Activated CD8-positive, alpha-beta memory T cell treated with anti-CD3 and anti-CD28 coated beads for 4 hours (primary cell): ENCODE measurements around the gene CLEC1A.

Experiments used
- DNase-seq, 2 donors: peaks; one replicate each; pipeline ENCODE4 v3.0.0-alpha.2; 2020; ENCODE audit warnings: low read depth in 2 of 2

The CLEC1A gene

DNA sequence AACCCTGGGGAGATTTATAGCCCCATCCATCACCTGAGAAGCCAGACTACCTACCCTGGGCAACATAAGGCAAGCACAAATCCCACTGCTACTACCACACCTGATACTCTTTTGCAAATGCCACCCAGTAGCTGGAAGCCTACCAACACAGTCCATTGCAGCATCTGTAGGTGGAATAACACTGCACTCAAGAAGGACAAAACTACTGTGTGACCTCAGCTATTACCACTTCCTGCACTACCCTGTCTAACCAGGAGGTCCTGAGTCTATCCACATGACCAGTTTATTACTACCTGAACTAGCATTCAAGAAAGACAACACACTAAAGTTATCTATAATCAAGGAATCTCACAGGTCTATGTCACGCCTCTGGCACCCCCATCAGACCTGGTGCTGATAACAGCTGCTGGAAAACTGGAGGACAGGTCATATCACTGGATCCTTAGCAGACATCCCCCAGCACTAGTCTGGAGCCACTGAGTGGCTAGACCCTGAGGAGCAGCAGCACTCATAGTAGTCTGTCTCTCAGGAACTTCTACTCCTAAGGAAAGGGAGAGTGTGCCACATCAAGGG is 2.9 kb upstream of the CLEC1A start:
- no peak for DNase-seq

GRCh38 chr12:10101042-10101579 is 2.3 kb upstream of the CLEC1A start:
- DNase-seq: no peak

- no peak for DNase-seq
These were observed 1.3 kb downstream of the CLEC1A start for GRCh38 chr12:10097521-10097920.

GRCh38 chr12:10095971-10096370 is 2.8 kb downstream of the CLEC1A start:
- no peak for DNase-seq

DNA sequence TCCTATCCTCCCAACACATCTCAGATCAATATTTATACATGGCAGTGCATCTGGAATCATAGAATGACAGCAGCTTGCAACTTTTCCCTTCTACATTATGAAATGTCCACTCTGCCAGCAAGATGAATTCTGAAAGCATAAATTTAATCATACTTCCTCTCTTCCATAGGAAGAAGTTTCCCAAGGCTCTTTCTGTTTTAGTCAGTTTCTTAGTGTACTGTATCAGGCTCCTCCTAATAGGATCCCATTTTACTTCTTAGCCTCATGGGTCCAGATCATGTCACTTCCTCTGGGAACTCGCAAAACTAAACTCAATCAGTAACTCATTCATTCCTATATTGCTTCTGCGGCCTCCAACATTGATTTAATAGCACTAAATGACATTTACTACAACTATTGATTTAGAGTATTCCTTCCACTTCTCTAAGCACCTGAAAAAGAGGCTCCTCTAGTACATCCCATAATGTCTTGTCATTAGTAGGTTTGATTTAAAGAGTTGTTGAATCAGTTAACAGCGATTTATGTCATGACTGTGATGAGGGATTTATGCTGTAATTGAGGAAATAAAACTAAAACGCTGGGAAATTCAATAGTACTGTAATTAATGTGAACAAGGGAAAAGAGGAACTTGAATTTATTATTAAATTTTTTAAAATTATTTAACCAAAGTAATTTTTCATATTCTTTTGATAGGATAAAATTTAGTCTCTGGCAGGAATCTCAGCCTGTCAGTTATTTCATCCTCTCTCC is 4.0 kb downstream of the CLEC1A start:
- DNase-seq: no peak

GRCh38 chr12:10088955-10089900 is 9.6 kb downstream of the CLEC1A start:
- DNase-seq: no peak

GRCh38 chr12:10088031-10088430 is 10.8 kb downstream of the CLEC1A start:
- no peak for DNase-seq

- no peak for DNase-seq
These were observed 12.4 kb downstream of the CLEC1A start for GRCh38 chr12:10086387-10086786.

- no peak for DNase-seq
These were observed 14.1 kb downstream of the CLEC1A start for GRCh38 chr12:10084733-10085132.

DNA sequence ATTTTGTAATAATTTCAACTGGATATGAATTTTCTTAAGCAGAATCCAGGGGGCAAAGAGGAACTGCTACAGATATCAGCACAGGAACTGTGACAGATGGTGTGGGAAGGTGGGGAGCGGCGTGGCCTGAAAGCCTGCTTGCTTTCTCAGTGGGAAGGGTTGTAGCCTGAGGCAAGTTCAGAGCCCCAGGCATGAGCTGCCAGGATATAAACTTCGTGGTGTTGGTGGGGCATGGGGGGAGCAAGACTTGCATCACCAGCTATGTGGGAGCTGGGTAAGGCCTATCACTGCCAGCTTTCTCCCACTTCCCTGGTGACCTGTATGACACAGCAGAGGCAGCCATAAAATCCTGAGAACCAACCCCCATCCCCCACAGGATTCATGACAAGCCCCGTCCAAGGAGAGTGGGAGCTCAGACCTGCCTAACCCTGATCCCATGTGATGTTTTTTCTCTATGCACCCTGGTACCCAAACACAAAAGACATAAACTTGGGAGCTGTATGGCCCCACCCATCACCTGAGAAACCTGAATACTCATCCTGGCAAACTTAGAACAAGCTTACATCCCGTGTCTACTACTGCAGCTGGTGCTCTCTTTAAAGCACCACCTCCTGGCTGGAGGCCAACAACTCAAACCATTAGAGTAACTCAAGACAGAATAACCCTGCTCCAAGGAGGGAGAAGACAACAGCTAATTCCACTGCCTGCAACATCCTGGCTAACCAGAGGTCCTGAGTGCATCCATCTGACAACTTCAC is 16.5 kb downstream of the CLEC1A start:
- DNase-seq: no peak

GRCh38 chr12:10075451-10075850 is 23.3 kb downstream of the CLEC1A start:
- no peak for DNase-seq

- DNase-seq: no peak
These were observed 25.5 kb downstream of the CLEC1A start for GRCh38 chr12:10073261-10073660.

DNA sequence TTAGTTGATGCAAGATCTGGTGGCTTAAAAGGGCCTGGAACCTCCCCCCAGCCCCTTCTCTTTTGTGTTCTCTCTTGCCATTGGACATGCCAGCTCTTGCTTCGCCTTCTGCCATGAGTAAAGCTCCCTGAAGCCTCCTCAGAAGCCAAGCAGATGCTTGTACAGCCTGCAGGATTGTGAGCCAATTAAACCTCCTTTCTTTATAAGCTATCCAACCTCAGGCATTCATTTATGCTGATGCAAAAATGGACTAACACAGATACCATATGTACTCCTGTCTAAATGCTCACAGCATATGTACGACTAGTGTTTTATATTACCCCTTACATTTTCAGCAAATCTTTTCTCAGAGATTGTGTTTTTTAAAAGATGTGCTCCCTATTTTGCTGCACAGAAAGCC is 26.7 kb downstream of the CLEC1A start:
- no peak for DNase-seq

DNA sequence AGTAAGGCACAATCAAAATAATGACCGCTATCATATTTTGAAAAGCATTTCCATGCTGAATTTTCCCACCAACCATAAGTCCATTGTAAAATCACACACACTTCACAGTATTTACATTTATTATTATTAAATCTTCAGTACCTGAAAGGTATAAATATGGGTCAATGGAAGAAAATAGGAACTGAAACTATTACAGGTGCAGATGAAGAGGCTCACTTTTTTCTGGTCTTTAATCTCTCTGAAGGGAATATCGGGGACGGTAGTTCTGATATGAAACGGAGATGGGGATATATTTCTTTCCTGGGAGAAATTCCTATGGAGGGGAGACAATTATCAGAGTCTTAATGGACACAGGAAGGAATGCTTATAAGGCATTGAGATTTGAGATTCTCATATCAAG is 28.4 kb downstream of the CLEC1A start:
- DNase-seq: no peak

DNA sequence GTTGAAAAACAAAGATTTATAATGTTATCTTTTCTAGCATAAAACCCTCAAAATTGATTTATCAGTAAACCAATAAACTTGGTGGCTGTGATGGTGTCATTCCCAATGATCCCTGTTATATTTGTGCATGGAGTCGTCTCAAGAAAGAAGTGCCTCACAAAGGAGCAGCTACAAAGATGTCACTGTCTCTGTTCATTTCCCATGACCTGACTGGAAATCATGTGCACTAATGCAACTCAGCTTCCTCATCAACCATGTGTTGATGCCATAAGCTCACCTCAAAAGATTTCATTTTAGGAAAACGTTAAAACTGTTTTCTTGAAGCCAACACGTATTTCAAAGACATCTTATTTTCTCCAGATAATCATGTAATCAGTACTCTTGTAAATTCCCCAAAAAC is 28.8 kb downstream of the CLEC1A start:
- no peak for DNase-seq

DNA sequence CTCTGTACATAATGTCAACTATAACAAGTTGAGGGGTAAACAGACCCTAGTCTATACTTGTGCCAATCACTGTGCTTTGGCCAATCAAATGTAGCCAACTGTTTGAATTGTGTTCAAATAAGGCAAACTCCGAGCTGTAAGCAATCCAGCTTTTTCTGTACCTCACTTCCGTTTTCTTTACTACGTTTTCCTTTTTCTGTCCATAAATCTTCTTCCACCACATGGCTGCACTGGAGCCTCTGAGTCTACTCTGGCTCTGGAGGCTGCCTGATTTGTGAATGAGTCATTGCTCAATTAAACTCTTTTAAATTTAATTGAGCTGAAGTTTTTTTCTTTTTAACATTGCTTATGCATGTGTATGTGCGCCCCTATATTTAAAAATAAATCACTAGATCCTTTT is 29.7 kb downstream of the CLEC1A start:
- DNase-seq: no peak

- DNase-seq: no peak
These were observed 30.1 kb downstream of the CLEC1A start for GRCh38 chr12:10068644-10069043.

DNA sequence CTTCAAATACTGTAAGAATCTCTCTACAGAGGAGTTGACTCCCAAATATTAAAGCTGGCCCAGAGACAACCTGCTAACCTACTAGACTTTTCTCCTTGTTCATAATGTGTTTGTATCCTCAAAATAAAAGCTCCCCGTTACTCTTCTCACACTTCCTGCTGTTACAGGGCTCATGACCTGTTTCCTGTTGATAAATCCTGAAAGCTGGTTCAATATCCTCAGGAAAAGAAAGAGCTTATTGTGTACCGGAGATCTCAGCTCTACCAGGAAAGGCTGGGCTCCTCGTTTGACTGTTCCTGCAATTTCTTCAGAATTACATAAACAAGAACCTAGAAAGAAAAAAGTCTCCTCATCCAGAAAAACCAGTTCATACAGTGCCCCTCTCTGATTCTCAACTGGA is 30.8 kb downstream of the CLEC1A start:
- DNase-seq: no peak

DNA sequence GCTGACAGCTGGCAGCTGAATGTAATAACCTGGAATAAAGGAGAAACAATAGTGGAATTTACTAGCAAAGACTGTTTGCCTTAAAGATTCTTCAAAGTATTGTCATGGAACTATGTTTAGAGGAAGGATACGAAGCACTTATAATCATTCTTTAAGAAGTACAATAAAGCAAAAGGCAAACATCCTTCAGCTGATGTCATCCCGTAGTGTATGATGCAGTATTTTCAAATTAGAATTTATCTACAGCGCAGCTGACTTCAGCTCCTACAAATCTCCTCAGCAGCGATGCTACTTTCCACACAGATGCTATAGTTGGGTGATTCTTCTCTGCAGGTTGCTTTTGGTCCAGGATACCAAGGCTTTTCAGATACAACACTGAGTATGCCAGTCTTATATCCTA is 31.5 kb downstream of the CLEC1A start:
- DNase-seq: no peak

DNA sequence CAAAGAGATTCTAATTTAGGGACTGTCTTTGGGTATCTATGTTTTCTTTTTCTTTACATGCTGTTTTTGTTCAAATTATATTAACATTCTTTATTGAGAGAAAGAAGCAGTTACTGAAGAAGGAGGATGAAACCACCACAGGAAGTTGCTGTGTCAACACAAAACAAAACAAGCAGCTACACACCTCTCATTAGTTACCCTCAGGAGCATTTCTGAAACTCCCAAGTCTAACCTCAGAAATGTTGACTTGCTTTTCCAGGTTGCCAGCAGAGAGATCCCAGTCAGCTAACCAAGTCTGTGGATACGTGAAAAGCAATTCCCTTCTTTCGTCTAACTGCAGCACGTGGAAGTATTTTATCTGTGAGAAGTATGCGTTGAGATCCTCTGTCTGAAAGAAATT is 33.5 kb downstream of the CLEC1A start:
- no peak for DNase-seq

DNA sequence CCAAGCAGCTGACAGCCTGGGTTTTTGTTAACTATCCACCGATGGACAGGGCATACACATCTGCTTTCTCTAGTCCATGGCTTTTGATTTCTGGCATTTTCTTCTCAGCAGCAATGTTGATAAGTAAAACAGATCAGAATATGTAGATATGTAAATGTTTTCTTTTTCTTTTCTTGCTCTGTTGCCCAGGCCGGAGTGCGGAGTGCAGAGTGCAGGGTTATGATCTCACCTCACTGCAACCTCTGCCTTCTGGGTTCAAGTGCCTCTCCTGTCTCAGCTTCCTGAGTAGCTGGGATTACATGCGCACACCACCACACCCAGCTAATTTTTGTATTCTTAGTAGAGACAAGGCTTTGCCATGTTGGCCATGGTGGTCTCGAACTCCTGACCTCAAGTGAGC is 40.4 kb downstream of the CLEC1A start:
- DNase-seq: no peak
